ENCODE results near the gene USP48.

Gene USP48

DNA sequence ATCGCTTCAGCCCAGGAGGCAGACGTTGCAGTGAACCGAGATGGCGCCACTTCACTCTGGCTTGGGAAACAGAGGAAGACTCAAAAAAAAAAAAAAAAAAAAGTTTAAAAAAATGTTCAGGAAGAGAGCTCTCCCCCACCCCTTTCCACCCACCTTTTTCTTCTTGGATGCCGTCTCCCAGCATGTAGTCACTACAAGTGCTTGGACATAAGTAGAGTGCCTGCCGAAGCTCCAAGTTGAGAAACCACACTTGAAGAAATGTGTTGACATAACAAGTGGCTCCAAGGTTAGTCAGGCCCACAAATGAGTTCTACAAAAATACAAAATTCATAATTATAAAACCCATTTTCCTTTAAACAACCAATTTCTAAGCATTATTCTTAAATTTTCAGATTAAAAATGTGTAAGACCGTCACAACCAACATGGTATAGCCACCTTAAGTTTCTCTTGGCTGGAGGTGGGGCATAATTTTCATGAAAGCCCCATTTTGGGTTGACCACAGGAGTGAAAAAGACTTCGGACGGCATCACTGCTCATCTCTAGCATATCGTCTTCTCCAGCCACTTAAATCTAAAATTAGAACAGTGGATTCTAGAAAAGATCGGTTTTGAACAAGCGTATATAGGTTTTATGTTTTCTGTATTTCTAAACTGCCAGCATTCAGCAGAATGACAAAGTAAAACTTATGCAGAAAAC, 26.4 kb downstream of the USP48 start:
- peaks cover 47% of the 10 kb centered on the region; the same call in 1 of the 2 replicates for H3K36me3 ChIP-seq (ENCODE audit: insufficient read depth, low read length)
- no peak overlapping the region for H3K9ac ChIP-seq (ENCODE audit: low read depth, low read length, poor library complexity, severe bottlenecking)
- H2AFZ ChIP-seq (ENCODE audit: low read length), result no peak overlapping the region
- H3F3A ChIP-seq (ENCODE audit: low read depth), result no peaks in the 10 kb centered on the region
- H3K4me3 ChIP-seq (ENCODE audit: low read length, poor library complexity, severe bottlenecking), result no peak overlapping the region
- no peaks in the 10 kb centered on the region for H3K9me3 ChIP-seq (ENCODE audit: insufficient read depth, low read depth, low read length)
- peaks cover 40% of the 10 kb centered on the region for H3K79me2 ChIP-seq (ENCODE audit: insufficient read depth, low read length)
- H3K4me1 ChIP-seq (ENCODE audit: insufficient read depth, low read length, poor library complexity, severe bottlenecking), result no peaks in the 10 kb centered on the region
- H4K20me1 ChIP-seq (ENCODE audit: insufficient read depth, low read length, poor library complexity, severe bottlenecking), result peaks cover 26% of the 10 kb centered on the region
- H3K27me3 ChIP-seq (ENCODE audit: insufficient read depth, low read length, poor library complexity, severe bottlenecking), result no peaks in the 10 kb centered on the region
- no peak overlapping the region for H3K4me2 ChIP-seq (ENCODE audit: low read depth, low read length, poor library complexity, severe bottlenecking)
- no peaks in the 10 kb centered on the region for H3K9me2 ChIP-seq (replicated peaks; ENCODE audit: low read depth, low read length)
- no peak for TF ChIP-seq EZH2phosphoT487 (IDR thresholded peaks at IDR 0.05; ENCODE audit: borderline replicate concordance)
- TF ChIP-seq, protein P1, sequence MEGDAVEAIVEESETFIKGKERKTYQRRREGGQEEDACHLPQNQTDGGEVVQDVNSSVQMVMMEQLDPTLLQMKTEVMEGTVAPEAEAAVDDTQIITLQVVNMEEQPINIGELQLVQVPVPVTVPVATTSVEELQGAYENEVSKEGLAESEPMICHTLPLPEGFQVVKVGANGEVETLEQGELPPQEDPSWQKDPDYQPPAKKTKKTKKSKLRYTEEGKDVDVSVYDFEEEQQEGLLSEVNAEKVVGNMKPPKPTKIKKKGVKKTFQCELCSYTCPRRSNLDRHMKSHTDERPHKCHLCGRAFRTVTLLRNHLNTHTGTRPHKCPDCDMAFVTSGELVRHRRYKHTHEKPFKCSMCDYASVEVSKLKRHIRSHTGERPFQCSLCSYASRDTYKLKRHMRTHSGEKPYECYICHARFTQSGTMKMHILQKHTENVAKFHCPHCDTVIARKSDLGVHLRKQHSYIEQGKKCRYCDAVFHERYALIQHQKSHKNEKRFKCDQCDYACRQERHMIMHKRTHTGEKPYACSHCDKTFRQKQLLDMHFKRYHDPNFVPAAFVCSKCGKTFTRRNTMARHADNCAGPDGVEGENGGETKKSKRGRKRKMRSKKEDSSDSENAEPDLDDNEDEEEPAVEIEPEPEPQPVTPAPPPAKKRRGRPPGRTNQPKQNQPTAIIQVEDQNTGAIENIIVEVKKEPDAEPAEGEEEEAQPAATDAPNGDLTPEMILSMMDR (conservative IDR thresholded peaks at IDR 0.05; ENCODE audit: low read length), result no peak

DNA sequence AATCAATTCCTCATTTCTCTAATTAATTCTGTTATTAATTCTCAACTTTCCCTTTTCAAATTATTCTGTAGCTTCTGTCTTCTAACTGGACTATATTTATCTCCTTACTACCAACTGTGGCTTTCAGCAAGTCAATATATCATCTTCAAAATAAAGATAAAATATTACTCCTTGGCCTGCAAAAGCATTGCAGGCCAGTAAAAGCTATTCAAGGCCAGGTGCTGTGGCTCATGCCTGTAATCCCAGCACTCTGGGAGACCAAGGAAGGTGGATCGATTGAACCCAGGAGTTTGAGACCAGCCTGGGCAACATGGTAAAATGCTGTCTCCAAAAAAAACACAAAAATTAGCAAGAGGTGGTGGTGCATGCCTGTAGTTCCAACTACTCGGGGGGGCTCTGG, 27.9 kb downstream of the USP48 start:
- Histone ChIP-seq H3K79me2 (ENCODE audit: insufficient read depth, low read length) (peaks cover 29% of the 10 kb centered on the region), H3K9me2 (replicated peaks; ENCODE audit: low read depth, low read length) (no peaks in the 10 kb centered on the region), H3K9me3 (ENCODE audit: insufficient read depth, low read depth, low read length) (no peaks in the 10 kb centered on the region), H3F3A (ENCODE audit: low read depth) (no peaks in the 10 kb centered on the region), H3K4me2 (ENCODE audit: low read depth, low read length, poor library complexity, severe bottlenecking) (no peak overlapping the region), H3K4me3 (ENCODE audit: low read length, poor library complexity, severe bottlenecking) (no peak overlapping the region), H3K27me3 (ENCODE audit: insufficient read depth, low read length, poor library complexity, severe bottlenecking) (no peaks in the 10 kb centered on the region), H3K4me1 (ENCODE audit: insufficient read depth, low read length, poor library complexity, severe bottlenecking) (no peaks in the 10 kb centered on the region), H2AFZ (ENCODE audit: low read length) (no peak overlapping the region), H3K9ac (ENCODE audit: low read depth, low read length, poor library complexity, severe bottlenecking) (no peak overlapping the region), H4K20me1 (ENCODE audit: insufficient read depth, low read length, poor library complexity, severe bottlenecking) (peaks cover 20% of the 10 kb centered on the region), H3K36me3 (ENCODE audit: insufficient read depth, low read length) (peaks cover 62% of the 10 kb centered on the region; the same call in 1 of the 2 replicates)
- TF ChIP-seq, protein P1 (conservative IDR thresholded peaks at IDR 0.05; ENCODE audit: low read length), result no peak
- TF ChIP-seq EZH2phosphoT487 (IDR thresholded peaks at IDR 0.05; ENCODE audit: borderline replicate concordance), result no peak

DNA sequence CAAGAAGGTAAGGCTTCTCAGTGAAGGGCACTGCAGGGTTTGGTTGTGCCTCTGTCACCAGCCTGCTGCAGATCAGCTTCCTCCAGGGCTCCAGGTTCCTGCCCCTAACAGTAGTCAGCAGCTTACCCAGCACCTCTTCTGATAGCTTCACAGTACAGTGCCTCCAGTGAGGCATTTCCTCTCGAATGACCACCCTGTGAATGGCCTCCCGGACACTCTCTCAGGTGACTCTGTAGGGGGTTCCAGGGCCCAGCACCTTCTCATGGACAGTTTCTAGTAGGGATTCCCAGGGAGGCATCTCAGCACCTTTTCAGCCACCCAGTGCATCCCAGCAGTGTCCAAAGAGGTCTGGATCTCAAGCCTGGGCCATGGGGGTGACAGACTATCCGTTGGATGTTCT, 28.4 kb downstream of the USP48 start:
- no peaks in the 10 kb centered on the region for H3K4me1 ChIP-seq (ENCODE audit: insufficient read depth, low read length, poor library complexity, severe bottlenecking)
- H3F3A ChIP-seq (ENCODE audit: low read depth), result no peaks in the 10 kb centered on the region
- TF ChIP-seq, protein P1 (conservative IDR thresholded peaks at IDR 0.05; ENCODE audit: low read length), result no peak
- no peak for TF ChIP-seq EZH2phosphoT487 (IDR thresholded peaks at IDR 0.05; ENCODE audit: borderline replicate concordance)
- H3K27me3 ChIP-seq (ENCODE audit: insufficient read depth, low read length, poor library complexity, severe bottlenecking), result no peaks in the 10 kb centered on the region
- H3K4me2 ChIP-seq (ENCODE audit: low read depth, low read length, poor library complexity, severe bottlenecking), result no peak overlapping the region
- H3K9me3 ChIP-seq (ENCODE audit: insufficient read depth, low read depth, low read length), result no peaks in the 10 kb centered on the region
- no peak overlapping the region for H2AFZ ChIP-seq (ENCODE audit: low read length)
- no peaks in the 10 kb centered on the region for H3K9me2 ChIP-seq (replicated peaks; ENCODE audit: low read depth, low read length)
- H4K20me1 ChIP-seq (ENCODE audit: insufficient read depth, low read length, poor library complexity, severe bottlenecking), result peaks cover 15% of the 10 kb centered on the region
- peaks cover 27% of the 10 kb centered on the region for H3K79me2 ChIP-seq (ENCODE audit: insufficient read depth, low read length)
- peaks cover 67% of the 10 kb centered on the region; the same call in 1 of the 2 replicates for H3K36me3 ChIP-seq (ENCODE audit: insufficient read depth, low read length)
- H3K9ac ChIP-seq (ENCODE audit: low read depth, low read length, poor library complexity, severe bottlenecking), result no peak overlapping the region
- H3K4me3 ChIP-seq (ENCODE audit: low read length, poor library complexity, severe bottlenecking), result no peak overlapping the region
